Activated CD8-positive, alpha-beta T cell treated with anti-CD3 and anti-CD28 coated beads for 36 hours (primary cell): Measurements from ENCODE around the gene PRICKLE3. TPM values are rescaled to one million over a fixed set of nuclear protein-coding genes. Genes with fewer than 3 reads are reported as not detected.

Experiments
- ATAC-seq: fragments of 200-7000 bp; cut with Tn5 transposase; one replicate; pipeline ENCODE4 v1.10.0; 2021; ENCODE audit warnings: mild to moderate bottlenecking, moderate library complexity
- CTCF ChIA-PET: fragments of 350-600 bp; sonication (Branson Sonifier 250); formaldehyde crosslinking; loops from one replicate; lab custom pipeline; 2021; ENCODE audit warnings: antibody characterized with exemption; lab: Charles Lee
- POLR2A ChIA-PET: fragments of 350-600 bp; sonication (Branson Sonifier 250); formaldehyde crosslinking; loops from one replicate; lab custom pipeline; 2021; ENCODE audit warnings: antibody characterized with exemption; lab: Charles Lee
- DNase-seq: peaks from one replicate; pipeline ENCODE4 v3.0.0-alpha.2; 2020
- H3K27ac Mint-ChIP-seq: one replicate; pipeline ENCODE4 v1.8.0; 2021; ENCODE audit warnings: mild to moderate bottlenecking, mixed read lengths
- H3K27me3 Mint-ChIP-seq: one replicate; pipeline ENCODE4 v1.8.0; 2021; ENCODE audit warnings: mixed read lengths
- H3K36me3 Mint-ChIP-seq: one replicate; pipeline ENCODE4 v1.8.0; 2021; ENCODE audit warnings: low read depth, mixed read lengths
- H3K4me1 Mint-ChIP-seq: one replicate; pipeline ENCODE4 v1.8.0; 2021; ENCODE audit warnings: low read depth, mixed read lengths
- H3K4me3 Mint-ChIP-seq: one replicate; pipeline ENCODE4 v1.8.0; 2021; ENCODE audit warnings: mild to moderate bottlenecking, moderate library complexity, mixed read lengths
- H3K9me3 Mint-ChIP-seq: one replicate; pipeline ENCODE4 v1.8.0; 2021; ENCODE audit warnings: mixed read lengths
- intact Hi-C: fragments of 100-400 bp; cut with micrococcal nuclease; formaldehyde crosslinking; loops from one replicate; pipeline ENCODE4 v1.10.0; 2022
- total RNA-seq, 2 experiments: library from RNA; stranded (reverse); gene quantifications; one replicate each; pipeline ENCODE4 v1.2.3, GENCODE V29; 2021
- TF ChIP-seq, protein P1 (sequence below): fragments of 200-600 bp; IDR thresholded peaks from one replicate; pipeline ENCODE4 v1.8.0; 2022; ENCODE audit warnings: antibody characterized with exemption, mild to moderate bottlenecking

PRICKLE3 gene
- total RNA-seq, 2 experiments from 2014 or later = 25.9 TPM

DNA sequence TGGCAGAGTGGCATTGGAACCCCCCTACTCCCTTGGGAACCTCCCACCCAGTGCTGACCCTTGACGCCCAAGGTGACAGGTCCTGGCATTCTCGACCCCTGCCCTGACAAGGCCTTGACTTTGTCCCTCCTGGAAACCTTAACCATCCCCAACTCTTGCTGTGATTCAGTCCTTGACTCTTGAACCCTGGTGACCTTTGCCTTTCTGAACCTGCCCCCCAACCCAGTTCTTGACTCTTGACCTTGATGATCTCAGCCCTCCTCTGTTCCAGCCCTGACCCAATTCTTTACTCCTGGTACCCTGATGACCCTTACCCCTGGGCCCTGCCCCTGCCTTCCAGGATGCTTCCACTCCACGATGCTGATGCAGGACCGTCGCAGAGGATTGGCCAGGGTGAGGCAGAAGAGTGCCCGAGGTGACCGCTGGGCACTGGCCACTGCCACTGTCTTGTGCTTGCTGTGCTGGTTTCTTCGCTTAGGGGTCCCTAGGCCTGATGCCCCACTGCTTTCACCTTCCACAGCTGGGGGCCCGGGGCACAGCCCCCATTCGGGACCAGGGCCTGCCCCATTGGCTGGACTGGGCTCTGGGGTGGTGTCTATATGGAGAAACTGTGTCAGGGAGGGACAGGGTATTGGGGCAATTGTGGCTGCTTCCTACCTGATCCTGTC, 45.3 kb upstream of the PRICKLE3 start:
- DNase-seq = no peak
- no peaks in the 10 kb centered on the region for H3K9me3 Mint-ChIP-seq
- peak overlapping the region; percentile 75 for H3K4me3 Mint-ChIP-seq
- ATAC-seq = no peak
- TF ChIP-seq, protein P1, sequence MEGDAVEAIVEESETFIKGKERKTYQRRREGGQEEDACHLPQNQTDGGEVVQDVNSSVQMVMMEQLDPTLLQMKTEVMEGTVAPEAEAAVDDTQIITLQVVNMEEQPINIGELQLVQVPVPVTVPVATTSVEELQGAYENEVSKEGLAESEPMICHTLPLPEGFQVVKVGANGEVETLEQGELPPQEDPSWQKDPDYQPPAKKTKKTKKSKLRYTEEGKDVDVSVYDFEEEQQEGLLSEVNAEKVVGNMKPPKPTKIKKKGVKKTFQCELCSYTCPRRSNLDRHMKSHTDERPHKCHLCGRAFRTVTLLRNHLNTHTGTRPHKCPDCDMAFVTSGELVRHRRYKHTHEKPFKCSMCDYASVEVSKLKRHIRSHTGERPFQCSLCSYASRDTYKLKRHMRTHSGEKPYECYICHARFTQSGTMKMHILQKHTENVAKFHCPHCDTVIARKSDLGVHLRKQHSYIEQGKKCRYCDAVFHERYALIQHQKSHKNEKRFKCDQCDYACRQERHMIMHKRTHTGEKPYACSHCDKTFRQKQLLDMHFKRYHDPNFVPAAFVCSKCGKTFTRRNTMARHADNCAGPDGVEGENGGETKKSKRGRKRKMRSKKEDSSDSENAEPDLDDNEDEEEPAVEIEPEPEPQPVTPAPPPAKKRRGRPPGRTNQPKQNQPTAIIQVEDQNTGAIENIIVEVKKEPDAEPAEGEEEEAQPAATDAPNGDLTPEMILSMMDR = no peak
- intact Hi-C loops = no loop called here
- H3K4me1 Mint-ChIP-seq = peaks cover 15% of the 10 kb centered on the region
- ChIA-PET CTCF (interaction anchor here (1.2 kb wide), 1 partner anchor 38 kb away, joined by 4 read pairs; no protein-coding TSS in a partner anchor), POLR2A (no interaction called here)
- H3K36me3 Mint-ChIP-seq = no peaks in the 10 kb centered on the region
- H3K27ac Mint-ChIP-seq = peak overlapping the region; percentile 90
- no peaks in the 10 kb centered on the region for H3K27me3 Mint-ChIP-seq

DNA sequence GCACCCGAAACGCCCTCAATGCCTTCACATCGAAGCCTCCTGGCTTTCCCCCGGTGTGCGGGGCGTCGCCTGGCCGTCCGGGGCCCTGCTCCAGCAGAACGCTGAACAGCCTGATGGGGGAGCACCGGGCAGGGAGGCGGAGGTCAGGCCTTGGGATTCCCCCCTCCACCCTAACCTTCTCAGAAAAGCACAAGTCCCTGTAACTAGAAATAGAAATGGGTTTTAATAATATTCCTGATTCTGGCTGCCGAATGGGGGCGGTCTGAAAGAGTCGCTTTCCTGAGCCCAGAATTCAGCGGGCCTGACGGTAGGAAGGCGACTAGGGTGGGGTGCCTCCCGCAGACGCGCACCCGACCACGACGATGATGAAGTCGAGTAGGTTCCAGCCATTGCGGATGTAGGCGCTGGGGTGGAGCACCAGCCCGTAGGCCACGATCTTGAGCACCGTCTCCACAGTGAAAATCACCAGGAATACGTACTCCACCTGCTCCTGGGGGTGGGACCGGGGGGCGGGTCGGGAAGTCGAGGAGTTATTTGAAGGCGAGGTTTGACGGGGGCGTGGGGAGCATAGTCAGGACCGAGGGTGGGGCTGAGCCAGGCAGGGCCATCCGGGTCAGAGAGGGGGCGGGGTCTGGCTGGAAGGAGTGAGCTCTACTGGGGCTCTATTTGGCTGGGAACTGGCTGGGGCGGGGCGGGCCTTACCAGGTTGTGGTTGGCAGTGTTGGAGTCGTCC, 44.5 kb upstream of the PRICKLE3 start:
- Mint-ChIP-seq H3K4me3 (peak overlapping the region; percentile 75), H3K27me3 (no peaks in the 10 kb centered on the region), H3K4me1 (peaks cover 14% of the 10 kb centered on the region), H3K27ac (peak overlapping the region; percentile 90), H3K9me3 (no peaks in the 10 kb centered on the region), H3K36me3 (no peaks in the 10 kb centered on the region)
- CTCF ChIA-PET = no interaction called here
- ATAC-seq = peak; percentile 79
- peak; percentile 84 for DNase-seq
- TF ChIP-seq, protein P1 = peak; percentile 18
- intact Hi-C loops = no loop called here
- POLR2A ChIA-PET = no interaction called here

DNA sequence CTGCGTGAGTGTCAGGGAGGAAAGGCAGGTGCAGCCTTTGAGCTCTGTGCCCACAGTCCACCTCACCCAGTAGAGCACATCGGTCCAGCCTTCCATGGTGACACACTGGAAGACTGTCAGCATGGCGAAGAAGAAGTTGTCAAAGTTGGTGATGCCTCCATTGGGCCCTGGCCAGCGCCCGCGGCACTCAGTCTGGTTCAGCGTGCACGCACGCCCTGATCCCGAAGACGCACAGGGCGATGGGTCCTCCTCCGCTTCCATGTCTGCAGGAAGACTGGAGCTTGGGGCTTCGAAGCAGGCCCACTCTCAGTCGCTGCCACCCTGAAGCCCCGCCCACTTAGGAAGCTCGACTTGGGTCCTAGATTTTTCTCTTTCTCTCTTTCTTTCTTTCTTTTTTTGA, 42.0 kb upstream of the PRICKLE3 start:
- ATAC-seq = no peak
- ChIA-PET POLR2A (no interaction called here), CTCF (interaction anchor here (1.2 kb wide), 1 partner anchor 36 kb away, joined by 4 read pairs; no protein-coding TSS in a partner anchor)
- intact Hi-C loops = no loop called here
- Mint-ChIP-seq H3K27ac (no peak overlapping the region), H3K4me1 (peaks cover 12% of the 10 kb centered on the region), H3K9me3 (no peaks in the 10 kb centered on the region), H3K4me3 (no peak overlapping the region), H3K36me3 (no peaks in the 10 kb centered on the region), H3K27me3 (no peaks in the 10 kb centered on the region)
- no peak for DNase-seq
- TF ChIP-seq, protein P1 = no peak

DNA sequence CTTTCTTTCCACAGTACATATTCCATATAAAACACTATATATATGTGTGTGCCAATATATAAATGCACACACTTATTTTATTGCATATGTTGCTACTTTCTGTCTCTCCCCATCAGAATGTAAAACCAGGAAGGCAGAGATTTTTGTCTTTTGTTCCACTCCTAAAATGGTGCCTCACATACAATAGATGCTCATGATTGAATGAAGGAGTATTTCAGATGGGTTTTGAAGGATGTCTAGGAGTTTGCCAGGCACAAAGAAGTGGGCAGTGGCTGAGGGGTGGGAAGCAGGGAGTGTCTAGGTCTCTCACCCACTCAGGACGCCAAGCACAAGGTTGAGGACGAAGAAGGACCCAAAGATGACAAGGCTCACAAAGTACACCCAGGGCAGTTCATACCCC, 41.6 kb upstream of the PRICKLE3 start:
- TF ChIP-seq, protein P1 = no peak
- peaks cover 12% of the 10 kb centered on the region for H3K4me1 Mint-ChIP-seq
- DNase-seq = no peak
- ATAC-seq = no peak
- no peak overlapping the region for H3K27ac Mint-ChIP-seq
- H3K36me3 Mint-ChIP-seq = no peaks in the 10 kb centered on the region
- no peaks in the 10 kb centered on the region for H3K9me3 Mint-ChIP-seq
- POLR2A ChIA-PET = no interaction called here
- no peaks in the 10 kb centered on the region for H3K27me3 Mint-ChIP-seq
- CTCF ChIA-PET = interaction anchor here (1.2 kb wide), 1 partner anchor 35 kb away, joined by 4 read pairs; no protein-coding TSS in a partner anchor
- no peak overlapping the region for H3K4me3 Mint-ChIP-seq
- intact Hi-C loops = no loop called here

DNA sequence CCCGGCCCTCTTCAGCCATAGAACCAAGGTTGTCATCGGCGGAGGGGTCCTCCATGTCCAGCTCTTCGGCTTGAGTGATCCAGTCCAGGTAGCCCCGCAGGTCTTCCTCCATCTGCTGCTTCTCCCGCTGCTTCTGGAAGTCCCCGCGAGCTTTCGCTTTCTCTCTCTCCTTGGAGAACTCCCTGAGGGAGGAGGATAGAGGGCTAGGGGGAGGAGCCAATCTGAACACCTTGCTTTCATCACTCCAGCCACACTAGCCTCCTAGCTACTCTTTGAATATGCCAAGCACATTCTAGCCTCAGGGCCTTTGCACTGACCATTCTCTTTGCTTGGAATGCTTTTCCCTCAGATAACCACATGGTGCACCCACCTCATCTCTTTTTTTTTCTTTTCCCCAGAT, 40.8 kb upstream of the PRICKLE3 start:
- peaks cover 12% of the 10 kb centered on the region for H3K4me1 Mint-ChIP-seq
- ChIA-PET POLR2A (interaction anchor here (1.1 kb wide), 1 partner anchor 9 kb away, joined by 3 read pairs; the partner anchor contains the start of gene CCDC22), CTCF (no interaction called here)
- H3K36me3 Mint-ChIP-seq = no peaks in the 10 kb centered on the region
- ATAC-seq (no peak), DNase-seq (no peak)
- intact Hi-C loops = no loop called here
- no peaks in the 10 kb centered on the region for H3K9me3 Mint-ChIP-seq
- no peak overlapping the region for H3K4me3 Mint-ChIP-seq
- H3K27me3 Mint-ChIP-seq = no peaks in the 10 kb centered on the region
- TF ChIP-seq, protein P1 = no peak
- no peak overlapping the region for H3K27ac Mint-ChIP-seq
